ENCODE data around the gene HDAC9.

The HDAC9 gene

GRCh38 chr7:18772567-18772965, 277.0 kb downstream of the HDAC9 start:
- Histone ChIP-seq H2BK12ac (ENCODE audit: low read length in 2 of 2) (no peak overlapping the region), H3K4me2 (ENCODE audit: low read length, poor library complexity, severe bottlenecking) (no peak overlapping the region), H3K27ac (ENCODE audit: low read length, poor library complexity, severe bottlenecking) (no peak overlapping the region), H3K4ac (ENCODE audit: low read depth in 1 of 2, low read length in 2 of 2) (no peak overlapping the region), H2AK5ac (ENCODE audit: low read length, severe bottlenecking) (no peak overlapping the region), H4K91ac (ENCODE audit: low read length) (no peak overlapping the region), H3K18ac (ENCODE audit: low read depth in 1 of 2, low read length in 2 of 2) (no peak overlapping the region), H2BK15ac (ENCODE audit: low read depth, poor library complexity, severe bottlenecking) (no peak overlapping the region), H3K14ac (ENCODE audit: low read length in 2 of 2) (no peak overlapping the region), H3K23ac (ENCODE audit: low read length in 2 of 2) (no peak overlapping the region), H3K79me1 (replicated peaks; ENCODE audit: low read length, poor library complexity, severe bottlenecking) (no peaks in the 10 kb centered on the region), H4K8ac (ENCODE audit: low read length) (no peak overlapping the region), H2AFZ (ENCODE audit: low read depth, low read length) (no peak overlapping the region), H3K4me3 (ENCODE audit: insufficient read depth in 1 of 2, low read depth in 1 of 2, low read length in 2 of 2) (no peak overlapping the region), H3K9me3 (ENCODE audit: control insufficient read depth, low read length) (no peaks in the 10 kb centered on the region), H2BK120ac (ENCODE audit: low read depth, low read length) (no peak overlapping the region), H3K36me3 (ENCODE audit: control insufficient read depth in 1 of 2, insufficient read depth in 2 of 2, low read depth in 1 of 2, low read length in 2 of 2) (no peaks in the 10 kb centered on the region), H3K4me1 (ENCODE audit: control insufficient read depth, insufficient read depth, low read depth, low read length) (peaks cover 2% of the 10 kb centered on the region), H3K9ac (ENCODE audit: low read length) (no peak overlapping the region), H2BK5ac (ENCODE audit: low read depth, low read length, poor library complexity, severe bottlenecking) (no peak overlapping the region), H3K27me3 (ENCODE audit: control insufficient read depth in 1 of 2, insufficient read depth in 1 of 2, low read length in 2 of 2) (no peaks in the 10 kb centered on the region)
- DNase-seq = no peak
- WGBS = 100% methylated on average over 1 of the region's 1 CpG

GRCh38 chr7:18777314-18777713, 281.8 kb downstream of the HDAC9 start:
- WGBS = 100% methylated on average over 2 of the region's 2 CpGs
- H3K79me1 ChIP-seq (replicated peaks; ENCODE audit: low read length, poor library complexity, severe bottlenecking) = no peaks in the 10 kb centered on the region
- no peak overlapping the region for H3K9ac ChIP-seq (ENCODE audit: low read length)

GRCh38 chr7:18778594-18778993, 283.0 kb downstream of the HDAC9 start:
- WGBS = 94% methylated on average over 1 of the region's 3 CpGs
- no peak overlapping the region for H3K23ac ChIP-seq (ENCODE audit: low read length in 2 of 2)

More at GRCh38 chr7:18777314-18777713, 281.8 kb downstream of the HDAC9 start:
- Histone ChIP-seq H2AK5ac (ENCODE audit: low read length, severe bottlenecking) (no peak overlapping the region), H4K91ac (ENCODE audit: low read length) (no peak overlapping the region), H2BK120ac (ENCODE audit: low read depth, low read length) (no peak overlapping the region), H3K27me3 (ENCODE audit: control insufficient read depth in 1 of 2, insufficient read depth in 1 of 2, low read length in 2 of 2) (no peaks in the 10 kb centered on the region), H3K36me3 (ENCODE audit: control insufficient read depth in 1 of 2, insufficient read depth in 2 of 2, low read depth in 1 of 2, low read length in 2 of 2) (no peaks in the 10 kb centered on the region), H3K9me3 (ENCODE audit: control insufficient read depth, low read length) (no peaks in the 10 kb centered on the region), H3K4me1 (ENCODE audit: control insufficient read depth, insufficient read depth, low read depth, low read length) (no peaks in the 10 kb centered on the region), H3K4me2 (ENCODE audit: low read length, poor library complexity, severe bottlenecking) (no peak overlapping the region), H3K4ac (ENCODE audit: low read depth in 1 of 2, low read length in 2 of 2) (no peak overlapping the region), H2BK15ac (ENCODE audit: low read depth, poor library complexity, severe bottlenecking) (no peak overlapping the region), H3K23ac (ENCODE audit: low read length in 2 of 2) (no peak overlapping the region), H2AFZ (ENCODE audit: low read depth, low read length) (no peak overlapping the region), H3K18ac (ENCODE audit: low read depth in 1 of 2, low read length in 2 of 2) (no peak overlapping the region), H4K8ac (ENCODE audit: low read length) (no peak overlapping the region), H2BK5ac (ENCODE audit: low read depth, low read length, poor library complexity, severe bottlenecking) (no peak overlapping the region), H3K27ac (ENCODE audit: low read length, poor library complexity, severe bottlenecking) (no peak overlapping the region), H3K14ac (ENCODE audit: low read length in 2 of 2) (no peak overlapping the region), H3K4me3 (ENCODE audit: insufficient read depth in 1 of 2, low read depth in 1 of 2, low read length in 2 of 2) (no peak overlapping the region), H2BK12ac (ENCODE audit: low read length in 2 of 2) (no peak overlapping the region)
- no peak for DNase-seq

DNA sequence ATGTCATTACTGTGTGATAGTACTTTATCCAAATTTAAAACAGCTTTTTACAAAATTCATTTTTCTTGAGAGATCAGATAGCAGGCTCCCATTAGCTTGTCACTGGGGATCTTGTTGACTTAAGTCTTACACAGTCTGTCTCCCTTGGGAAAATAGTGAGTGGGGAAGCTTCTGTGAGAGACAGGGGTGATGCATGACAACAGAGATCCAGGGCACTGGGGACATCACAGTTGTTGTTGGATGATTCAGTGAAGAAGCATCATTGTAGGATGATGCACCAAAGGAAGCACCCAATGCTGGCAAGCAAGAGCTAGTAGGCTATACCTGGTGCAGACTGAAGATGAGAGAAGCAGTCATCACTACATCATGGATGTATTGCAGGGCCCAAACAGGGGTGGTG, 284.7 kb downstream of the HDAC9 start:
- H3K27me3 ChIP-seq (ENCODE audit: control insufficient read depth in 1 of 2, insufficient read depth in 1 of 2, low read length in 2 of 2) = no peaks in the 10 kb centered on the region
- H3K9me3 ChIP-seq (ENCODE audit: control insufficient read depth, low read length) = no peaks in the 10 kb centered on the region
- H2BK15ac ChIP-seq (ENCODE audit: low read depth, poor library complexity, severe bottlenecking) = no peak overlapping the region

More at GRCh38 chr7:18778594-18778993, 283.0 kb downstream of the HDAC9 start:
- H2AFZ ChIP-seq (ENCODE audit: low read depth, low read length) = no peak overlapping the region
- H3K27me3 ChIP-seq (ENCODE audit: control insufficient read depth in 1 of 2, insufficient read depth in 1 of 2, low read length in 2 of 2) = no peaks in the 10 kb centered on the region
- H3K14ac ChIP-seq (ENCODE audit: low read length in 2 of 2) = no peak overlapping the region
- no peak overlapping the region for H3K18ac ChIP-seq (ENCODE audit: low read depth in 1 of 2, low read length in 2 of 2)
- no peak overlapping the region for H3K4me2 ChIP-seq (ENCODE audit: low read length, poor library complexity, severe bottlenecking)
- no peak for DNase-seq
- no peaks in the 10 kb centered on the region for H3K4me1 ChIP-seq (ENCODE audit: control insufficient read depth, insufficient read depth, low read depth, low read length)
- no peak overlapping the region for H2BK5ac ChIP-seq (ENCODE audit: low read depth, low read length, poor library complexity, severe bottlenecking)
- no peak overlapping the region for H2BK12ac ChIP-seq (ENCODE audit: low read length in 2 of 2)
- no peak overlapping the region for H4K91ac ChIP-seq (ENCODE audit: low read length)
- no peak overlapping the region for H3K9ac ChIP-seq (ENCODE audit: low read length)
- H2AK5ac ChIP-seq (ENCODE audit: low read length, severe bottlenecking) = no peak overlapping the region
- H3K4ac ChIP-seq (ENCODE audit: low read depth in 1 of 2, low read length in 2 of 2) = no peak overlapping the region
- H3K27ac ChIP-seq (ENCODE audit: low read length, poor library complexity, severe bottlenecking) = no peak overlapping the region
- no peak overlapping the region for H3K4me3 ChIP-seq (ENCODE audit: insufficient read depth in 1 of 2, low read depth in 1 of 2, low read length in 2 of 2)
- H2BK15ac ChIP-seq (ENCODE audit: low read depth, poor library complexity, severe bottlenecking) = no peak overlapping the region
- H2BK120ac ChIP-seq (ENCODE audit: low read depth, low read length) = no peak overlapping the region
- H3K79me1 ChIP-seq (replicated peaks; ENCODE audit: low read length, poor library complexity, severe bottlenecking) = no peaks in the 10 kb centered on the region
- no peaks in the 10 kb centered on the region for H3K36me3 ChIP-seq (ENCODE audit: control insufficient read depth in 1 of 2, insufficient read depth in 2 of 2, low read depth in 1 of 2, low read length in 2 of 2)
- H3K9me3 ChIP-seq (ENCODE audit: control insufficient read depth, low read length) = no peaks in the 10 kb centered on the region
- no peak overlapping the region for H4K8ac ChIP-seq (ENCODE audit: low read length)

More for the DNA sequence above, 284.7 kb downstream of the HDAC9 start:
- Histone ChIP-seq H3K9ac (ENCODE audit: low read length) (no peak overlapping the region), H2BK12ac (ENCODE audit: low read length in 2 of 2) (no peak overlapping the region), H2BK5ac (ENCODE audit: low read depth, low read length, poor library complexity, severe bottlenecking) (no peak overlapping the region), H4K8ac (ENCODE audit: low read length) (no peak overlapping the region), H2AFZ (ENCODE audit: low read depth, low read length) (no peak overlapping the region), H3K4ac (ENCODE audit: low read depth in 1 of 2, low read length in 2 of 2) (no peak overlapping the region), H3K79me1 (replicated peaks; ENCODE audit: low read length, poor library complexity, severe bottlenecking) (no peaks in the 10 kb centered on the region), H3K36me3 (ENCODE audit: control insufficient read depth in 1 of 2, insufficient read depth in 2 of 2, low read depth in 1 of 2, low read length in 2 of 2) (no peaks in the 10 kb centered on the region), H4K91ac (ENCODE audit: low read length) (no peak overlapping the region), H3K4me1 (ENCODE audit: control insufficient read depth, insufficient read depth, low read depth, low read length) (no peaks in the 10 kb centered on the region), H3K27ac (ENCODE audit: low read length, poor library complexity, severe bottlenecking) (no peak overlapping the region), H2AK5ac (ENCODE audit: low read length, severe bottlenecking) (no peak overlapping the region), H3K14ac (ENCODE audit: low read length in 2 of 2) (no peak overlapping the region), H2BK120ac (ENCODE audit: low read depth, low read length) (no peak overlapping the region), H3K23ac (ENCODE audit: low read length in 2 of 2) (no peak overlapping the region), H3K18ac (ENCODE audit: low read depth in 1 of 2, low read length in 2 of 2) (no peak overlapping the region), H3K4me3 (ENCODE audit: insufficient read depth in 1 of 2, low read depth in 1 of 2, low read length in 2 of 2) (no peak overlapping the region), H3K4me2 (ENCODE audit: low read length, poor library complexity, severe bottlenecking) (no peak overlapping the region)
- DNase-seq = no peak
